ENCODE results near the gene ANKH. TPM values are rescaled to one million over a fixed set of nuclear protein-coding genes. Genes with fewer than 3 reads are reported as not detected.
"Not testable (repeated sequence)": the region's sequence is repeated elsewhere in the genome, so short reads cannot be mapped to it uniquely, and the experiment has no call there.

ANKH gene
- total and polyA plus RNA-seq, 4 donors, result 10.8 to 46.7 (median 17.2) TPM

- DNase-seq, result peak in 1 of 3 donors; percentile 18
- Histone ChIP-seq H3K27ac (ENCODE audit: low read depth in 1 of 2, low read length in 1 of 2) (no peak overlapping the region), H3K9me3 (ENCODE audit: control insufficient read depth in 4 of 4, insufficient read depth in 3 of 4, low read length in 3 of 4) (no peaks in the 10 kb centered on the region), H3K27me3 (ENCODE audit: control insufficient read depth in 3 of 3, insufficient read depth in 3 of 3, low read length in 2 of 3) (no peaks in the 10 kb centered on the region), H3K9ac (ENCODE audit: insufficient read depth in 1 of 2, low read length in 2 of 2) (no peak overlapping the region), H3K36me3 (ENCODE audit: control insufficient read depth in 4 of 4, insufficient read depth in 4 of 4, low read length in 4 of 4) (no peaks in the 10 kb centered on the region), H3K4me1 (ENCODE audit: control insufficient read depth in 5 of 5, insufficient read depth in 5 of 5, low read length in 5 of 5) (no peaks in the 10 kb centered on the region), H3K4me3 (no peak overlapping the region)
- TF ChIP-seq, protein P1, sequence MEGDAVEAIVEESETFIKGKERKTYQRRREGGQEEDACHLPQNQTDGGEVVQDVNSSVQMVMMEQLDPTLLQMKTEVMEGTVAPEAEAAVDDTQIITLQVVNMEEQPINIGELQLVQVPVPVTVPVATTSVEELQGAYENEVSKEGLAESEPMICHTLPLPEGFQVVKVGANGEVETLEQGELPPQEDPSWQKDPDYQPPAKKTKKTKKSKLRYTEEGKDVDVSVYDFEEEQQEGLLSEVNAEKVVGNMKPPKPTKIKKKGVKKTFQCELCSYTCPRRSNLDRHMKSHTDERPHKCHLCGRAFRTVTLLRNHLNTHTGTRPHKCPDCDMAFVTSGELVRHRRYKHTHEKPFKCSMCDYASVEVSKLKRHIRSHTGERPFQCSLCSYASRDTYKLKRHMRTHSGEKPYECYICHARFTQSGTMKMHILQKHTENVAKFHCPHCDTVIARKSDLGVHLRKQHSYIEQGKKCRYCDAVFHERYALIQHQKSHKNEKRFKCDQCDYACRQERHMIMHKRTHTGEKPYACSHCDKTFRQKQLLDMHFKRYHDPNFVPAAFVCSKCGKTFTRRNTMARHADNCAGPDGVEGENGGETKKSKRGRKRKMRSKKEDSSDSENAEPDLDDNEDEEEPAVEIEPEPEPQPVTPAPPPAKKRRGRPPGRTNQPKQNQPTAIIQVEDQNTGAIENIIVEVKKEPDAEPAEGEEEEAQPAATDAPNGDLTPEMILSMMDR (IDR thresholded peaks at IDR 0.05; ENCODE audit: control extremely low read depth, extremely low read depth), result no peak
- ATAC-seq (ENCODE audit: insufficient read depth, low FRiP score), result no peak
- 70% methylated on average over 6 of the region's 6 CpGs for WGBS, 2 donors
These were observed 8.5 kb upstream of the ANKH start for GRCh38 chr5:14879937-14880589.

- TF ChIP-seq, protein P1 (IDR thresholded peaks at IDR 0.05; ENCODE audit: control extremely low read depth, extremely low read depth), result no peak
- Histone ChIP-seq H3K27me3 (ENCODE audit: control insufficient read depth in 3 of 3, insufficient read depth in 3 of 3, low read length in 2 of 3) (no peaks in the 10 kb centered on the region), H3K4me3 (no peak overlapping the region), H3K9ac (ENCODE audit: insufficient read depth in 1 of 2, low read length in 2 of 2) (no peak overlapping the region), H3K36me3 (ENCODE audit: control insufficient read depth in 4 of 4, insufficient read depth in 4 of 4, low read length in 4 of 4) (no peaks in the 10 kb centered on the region), H3K4me1 (ENCODE audit: control insufficient read depth in 5 of 5, insufficient read depth in 5 of 5, low read length in 5 of 5) (no peaks in the 10 kb centered on the region), H3K9me3 (ENCODE audit: control insufficient read depth in 4 of 4, insufficient read depth in 3 of 4, low read length in 3 of 4) (no peaks in the 10 kb centered on the region), H3K27ac (ENCODE audit: low read depth in 1 of 2, low read length in 1 of 2) (no peak overlapping the region)
- no peak for ATAC-seq (ENCODE audit: insufficient read depth, low FRiP score)
- WGBS, 2 donors, result 80 to 82% methylated on average over 2 of the region's 2 CpGs
- no peak for DNase-seq
These were observed 7.8 kb upstream of the ANKH start for GRCh38 chr5:14879393-14879792.

- ATAC-seq (ENCODE audit: insufficient read depth, low FRiP score), result not testable (repeated sequence)
These were observed 6.6 kb upstream of the ANKH start for GRCh38 chr5:14878192-14878591.

DNA sequence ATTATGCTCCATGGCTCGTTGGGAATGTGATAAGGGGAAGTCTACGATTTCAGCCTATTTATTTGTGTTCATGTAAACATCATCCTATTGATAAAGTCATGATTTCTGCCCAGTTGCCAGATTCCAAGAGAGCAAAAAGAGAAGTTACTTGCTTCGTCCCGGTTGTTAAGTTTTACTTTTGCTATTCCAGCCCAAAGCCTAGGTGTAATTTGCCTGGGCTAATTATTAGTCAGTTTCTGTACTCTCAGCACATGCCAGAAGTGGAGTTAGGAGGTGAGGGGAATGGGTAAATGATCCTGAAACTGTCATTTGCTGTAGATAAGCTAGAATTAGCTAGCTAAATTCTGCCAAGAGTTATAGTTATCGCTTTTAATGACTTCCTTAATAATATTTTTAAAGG is 4.5 kb upstream of the ANKH start:
- no peaks in the 10 kb centered on the region for H3K36me3 ChIP-seq (ENCODE audit: control insufficient read depth in 4 of 4, insufficient read depth in 4 of 4, low read length in 4 of 4)
- no peak for DNase-seq
- no peaks in the 10 kb centered on the region for H3K9me3 ChIP-seq (ENCODE audit: control insufficient read depth in 4 of 4, insufficient read depth in 3 of 4, low read length in 3 of 4)
- H3K27me3 ChIP-seq (ENCODE audit: control insufficient read depth in 3 of 3, insufficient read depth in 3 of 3, low read length in 2 of 3), result no peaks in the 10 kb centered on the region
- H3K4me3 ChIP-seq, result no peak overlapping the region
- H3K27ac ChIP-seq (ENCODE audit: low read depth in 1 of 2, low read length in 1 of 2), result no peak overlapping the region
- WGBS, 2 donors, result 62 to 68% methylated on average over 5 of the region's 5 CpGs
- no peak overlapping the region for H3K9ac ChIP-seq (ENCODE audit: insufficient read depth in 1 of 2, low read length in 2 of 2)
- peaks cover 0 to 3% (median 0%) of the 10 kb centered on the region in 5 donors for H3K4me1 ChIP-seq (ENCODE audit: control insufficient read depth in 5 of 5, insufficient read depth in 5 of 5, low read length in 5 of 5)
- ATAC-seq (ENCODE audit: insufficient read depth, low FRiP score), result no peak
- TF ChIP-seq, protein P1 (IDR thresholded peaks at IDR 0.05; ENCODE audit: control extremely low read depth, extremely low read depth), result no peak

More at GRCh38 chr5:14878192-14878591, 6.6 kb upstream of the ANKH start:
- not testable (repeated sequence) for DNase-seq; H3K9me3 ChIP-seq (ENCODE audit: control insufficient read depth in 4 of 4, insufficient read depth in 3 of 4, low read length in 3 of 4); H3K27me3 ChIP-seq (ENCODE audit: control insufficient read depth in 3 of 3, insufficient read depth in 3 of 3, low read length in 2 of 3); H3K27ac ChIP-seq (ENCODE audit: low read depth in 1 of 2, low read length in 1 of 2); H3K4me1 ChIP-seq (ENCODE audit: control insufficient read depth in 5 of 5, insufficient read depth in 5 of 5, low read length in 5 of 5); H3K4me3 ChIP-seq; H3K36me3 ChIP-seq (ENCODE audit: control insufficient read depth in 4 of 4, insufficient read depth in 4 of 4, low read length in 4 of 4); H3K9ac ChIP-seq (ENCODE audit: insufficient read depth in 1 of 2, low read length in 2 of 2)
- 94 to 95% methylated on average over 9 of the region's 9 CpGs for WGBS, 2 donors
